HepG2 (cell line): ENCODE data around the gene NES. TPM values are rescaled to one million over a fixed set of nuclear protein-coding genes. Genes with fewer than 3 reads are reported as not detected.

Experiments
- FUBP1 ChIP-seq: sonication (generic); formaldehyde crosslinking; IDR thresholded peaks from 2 replicates; pipeline ENCODE4 v1.5.1; 2020; ENCODE audit warnings: missing genetic modification reagents, mild to moderate bottlenecking, borderline replicate concordance
- MNT ChIP-seq: fragments of 450-650 bp; IDR thresholded peaks from 2 replicates; pipeline ENCODE4 v1.6.1; 2016
- RARA ChIP-seq: IDR thresholded peaks from 2 replicates; pipeline ENCODE4 v1.6.1; 2016; ENCODE audit warnings: missing genetic modification reagents, missing compliant biosample characterization
- RERE ChIP-seq: IDR thresholded peaks from 2 replicates; pipeline ENCODE4 v1.6.1; 2016; ENCODE audit warnings: low read depth, missing genetic modification reagents, missing compliant biosample characterization
- SAP130 ChIP-seq: IDR thresholded peaks from 2 replicates; pipeline ENCODE4 v1.6.1; 2016; ENCODE audit warnings: low read depth
- SIN3A ChIP-seq: IDR thresholded peaks from 2 replicates; pipeline ENCODE4 v1.6.1; 2011; ENCODE audit warnings: low read depth, mild to moderate bottlenecking, control low read depth, low read length, borderline replicate concordance
- ZNF281 ChIP-seq: sonication (generic); formaldehyde crosslinking; IDR thresholded peaks from 2 replicates; pipeline ENCODE4 v1.4.0; 2020; ENCODE audit warnings: missing genetic modification reagents, borderline replicate concordance
- ZNF687 ChIP-seq: sonication (generic); formaldehyde crosslinking; IDR thresholded peaks from 2 replicates; pipeline ENCODE4 v1.5.1; 2020; ENCODE audit warnings: mild to moderate bottlenecking, missing genetic modification reagents, moderate library complexity
- polyA plus RNA-seq, 8 experiments: library from polyadenylated mRNA; depleted of rRNA in 3 of 8; stranded (reverse) in 7 of 8; unstranded in 1 of 8; fragments of >200 nt; fragmentation: Illumina TruSeq in 4 of 8; extraction: Trizol in 4 of 8; gene quantifications; 2 replicates each; pipeline versions ENCODE4 v1.2.1 to v1.2.3, GENCODE V29; 2011 to 2016; ENCODE audit warnings: low read depth in 4 of 8, missing spikeins in 1 of 8, mixed read lengths in 1 of 8; ENCODE audit not compliant: insufficient read depth in 1 of 8
- total RNA-seq, 5 experiments: library from RNA; depleted of rRNA; stranded (reverse); fragments of >200 nt; fragmentation: Illumina TruSeq; extraction: Trizol; gene quantifications; 2 replicates each; pipeline ENCODE4 v1.2.3, GENCODE V29; 2016; ENCODE audit warnings: low read depth in 1 of 5

NES gene
- total and polyA plus RNA-seq, 2 of the 13 experiments (the other 11 are each of a cell fraction or from before 2014, with no cell fraction given): 1.7 to 16.6 TPM

GRCh38 chr1:156677616-156678596, 699 bp upstream of the NES start (continued):
- TF ChIP-seq ZNF281 (CRISPR knock-in tag) (no peak), SIN3A (no peak), MNT (no peak), FUBP1 (CRISPR knock-in tag) (no peak), ZNF687 (CRISPR knock-in tag) (no peak), SAP130 (CRISPR knock-in tag) (0 out of 2 replicates have a peak, but pooled peaks have one; percentile 18), RARA (CRISPR knock-in tag) (no peak), RERE (CRISPR knock-in tag) (no peak)
